Activated CD8-positive, alpha-beta memory T cell treated with anti-CD3 and anti-CD28 coated beads, Interleukin-2, amount 50 U/mL, for 4 hours (primary cell): ENCODE measurements around the gene CMTM4.
"Not testable (repeated sequence)": the region's sequence is repeated elsewhere in the genome, so short reads cannot be mapped to it uniquely, and the experiment has no call there.

Experiments
- DNase-seq: peaks from one replicate; pipeline ENCODE4 v3.0.0-alpha.2; 2020

Gene CMTM4

DNA sequence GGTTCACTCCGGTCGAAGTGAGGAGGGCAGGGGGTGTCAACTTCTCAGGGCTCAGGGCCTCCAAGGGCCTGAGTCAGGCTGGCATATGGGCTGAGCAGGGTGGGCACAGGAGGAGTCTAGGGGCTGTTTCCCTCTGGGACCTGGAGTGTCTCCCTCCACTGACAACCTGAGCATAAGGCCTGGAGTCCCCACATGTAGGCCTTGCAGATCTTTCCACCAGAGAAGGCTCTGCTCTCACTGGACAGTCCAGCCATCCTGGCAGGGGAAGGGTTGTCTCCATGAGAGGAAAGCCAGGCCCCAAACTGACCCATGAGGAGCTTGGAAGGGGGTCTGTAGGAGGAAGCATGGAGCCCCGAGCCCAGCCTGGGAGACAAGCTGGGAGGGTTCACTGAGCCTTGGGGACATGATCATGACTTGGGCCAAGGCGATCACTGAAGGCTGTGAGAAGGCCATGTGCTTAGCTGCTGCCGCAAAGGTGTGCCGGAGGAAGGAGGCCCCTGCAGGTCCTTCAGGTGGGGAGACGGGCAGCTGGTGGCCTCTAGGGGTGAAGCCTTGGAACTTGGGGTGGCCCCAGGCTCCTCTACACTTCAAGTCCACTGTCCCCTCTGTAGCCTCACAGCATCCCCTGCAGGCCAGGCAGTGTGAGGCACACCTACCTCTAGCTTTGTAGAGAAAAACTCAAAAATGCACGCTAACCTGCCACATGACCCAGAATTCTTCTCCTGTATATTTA is 107.4 kb downstream of the CMTM4 start:
- DNase-seq, result peak; percentile 61

DNA sequence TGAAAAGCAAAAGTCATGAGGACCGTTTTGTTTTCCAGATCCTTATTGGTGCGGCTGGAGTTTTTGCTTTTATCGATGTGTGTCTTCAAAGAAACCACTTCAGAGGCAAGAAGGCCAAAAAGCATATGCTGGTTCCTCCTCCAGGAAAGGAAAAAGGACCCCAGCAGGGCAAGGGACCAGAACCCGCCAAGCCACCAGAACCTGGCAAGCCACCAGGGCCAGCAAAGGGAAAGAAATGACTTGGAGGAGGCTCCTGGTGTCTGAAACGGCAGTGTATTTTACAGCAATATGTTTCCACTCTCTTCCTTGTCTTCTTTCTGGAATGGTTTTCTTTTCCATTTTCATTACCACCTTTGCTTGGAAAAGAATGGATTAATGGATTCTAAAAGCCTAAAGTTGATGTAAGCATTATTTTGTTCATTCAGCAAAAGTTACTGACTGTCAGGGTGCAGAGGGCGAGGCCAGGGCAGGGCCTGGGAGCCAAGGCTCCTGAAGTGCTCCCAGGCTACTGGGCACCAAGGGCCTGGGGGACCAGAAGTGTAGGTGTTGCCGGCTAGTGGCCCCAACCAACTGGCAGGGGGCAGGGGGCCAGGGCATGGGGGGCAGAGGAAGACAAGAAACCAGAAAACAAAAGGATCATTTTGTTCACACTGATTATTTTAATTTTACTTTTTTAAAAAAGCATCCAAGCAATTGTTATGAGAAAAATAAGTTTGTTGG is 108.5 kb downstream of the CMTM4 start:
- DNase-seq, result no peak

DNA sequence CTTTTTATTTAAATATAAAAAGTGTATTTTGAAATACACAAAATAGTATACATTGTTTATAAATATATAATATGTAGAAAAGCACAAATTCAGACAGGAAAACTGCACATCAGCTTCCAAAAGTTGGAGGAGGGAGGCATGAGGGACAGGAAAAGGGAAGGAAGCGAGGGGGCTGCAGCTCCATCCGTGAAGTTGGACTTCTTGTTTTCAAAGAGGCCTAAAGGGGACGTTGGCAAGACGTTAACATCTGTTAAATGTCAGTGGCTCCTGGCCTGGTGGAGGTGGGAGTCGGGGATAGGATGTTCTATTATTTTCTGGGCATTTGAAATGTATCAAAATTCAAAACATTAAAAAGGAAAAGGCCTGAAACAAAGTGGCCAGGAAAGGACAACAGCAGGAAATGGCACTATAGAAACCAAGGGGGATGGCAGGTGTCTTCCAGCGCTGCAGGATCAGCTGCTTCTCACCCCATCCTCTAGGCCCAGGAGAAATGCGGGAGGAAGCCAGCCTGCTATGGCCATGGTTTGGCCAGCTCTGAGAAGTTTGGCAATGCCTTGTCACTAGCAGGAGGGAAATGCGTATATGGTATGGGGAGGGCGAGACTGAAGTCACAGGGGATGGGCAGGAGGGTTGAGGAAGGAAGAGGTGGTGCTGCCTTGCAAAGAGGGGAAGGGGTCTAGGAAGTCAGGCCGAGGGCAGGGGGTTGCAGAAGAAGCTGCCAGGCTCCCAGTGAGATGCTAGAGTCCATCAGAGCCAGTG is 110.9 kb downstream of the CMTM4 start:
- no peak for DNase-seq

DNA sequence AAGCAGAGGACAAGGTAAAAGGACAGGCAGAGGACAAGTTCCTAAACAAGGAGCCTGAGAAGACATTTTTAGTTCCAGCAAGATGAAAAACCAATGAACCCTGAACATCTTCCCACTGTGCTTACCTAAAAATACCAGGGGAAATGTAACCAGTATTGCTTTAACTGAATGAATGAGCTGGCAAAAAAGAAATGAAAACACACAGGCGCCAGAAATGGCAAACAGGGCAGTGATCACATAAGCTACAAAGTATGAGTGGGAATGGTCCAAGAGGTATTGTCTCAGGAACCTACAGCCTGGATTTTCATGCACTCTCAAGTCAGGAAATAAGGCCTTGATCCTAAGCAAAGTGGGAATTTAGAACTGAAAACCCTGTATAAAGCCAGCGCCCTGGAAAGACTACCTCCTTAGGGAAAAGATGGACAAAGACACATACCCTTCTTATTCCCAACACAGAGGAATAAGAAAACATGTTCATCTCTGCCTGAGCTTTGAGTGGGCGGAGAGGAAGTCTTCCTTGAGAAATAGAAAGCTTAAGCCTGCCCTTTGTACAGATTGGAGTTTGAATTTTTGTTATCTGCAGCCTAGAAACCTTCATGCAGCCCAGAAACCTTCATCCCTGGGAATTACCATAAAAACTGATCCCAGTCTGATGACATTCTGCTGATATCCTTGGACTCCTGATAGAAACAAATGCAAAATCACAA is 115.1 kb downstream of the CMTM4 start:
- DNase-seq, result no peak

DNA sequence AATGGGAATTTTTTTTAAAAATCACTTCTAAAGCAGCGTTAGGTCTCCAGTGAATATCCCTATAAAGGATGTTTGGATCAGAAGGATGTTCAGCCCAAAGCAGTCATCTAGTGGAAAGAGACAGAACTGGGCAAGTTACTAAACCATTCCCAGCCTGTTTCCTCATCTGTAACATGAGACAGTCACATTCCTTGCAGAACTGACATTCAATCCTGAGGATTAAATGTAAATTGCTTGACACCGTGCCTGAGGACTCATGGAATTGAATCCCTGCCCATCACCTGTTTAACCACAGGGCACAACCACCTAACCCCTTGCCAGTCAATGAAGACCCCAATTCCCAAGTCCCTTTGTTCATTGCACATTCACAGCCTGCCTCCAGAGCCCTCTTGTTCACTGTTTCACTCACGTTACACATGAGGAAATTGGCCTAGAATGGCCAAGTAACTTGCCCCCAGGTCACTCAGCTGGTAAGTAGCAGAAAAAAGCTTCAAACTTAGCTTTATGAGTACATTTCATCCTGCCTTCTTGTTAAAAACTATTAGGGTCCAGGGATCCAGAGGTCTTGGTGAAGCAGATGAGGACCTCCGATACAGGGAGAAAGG is 115.8 kb downstream of the CMTM4 start:
- no peak for DNase-seq

DNA sequence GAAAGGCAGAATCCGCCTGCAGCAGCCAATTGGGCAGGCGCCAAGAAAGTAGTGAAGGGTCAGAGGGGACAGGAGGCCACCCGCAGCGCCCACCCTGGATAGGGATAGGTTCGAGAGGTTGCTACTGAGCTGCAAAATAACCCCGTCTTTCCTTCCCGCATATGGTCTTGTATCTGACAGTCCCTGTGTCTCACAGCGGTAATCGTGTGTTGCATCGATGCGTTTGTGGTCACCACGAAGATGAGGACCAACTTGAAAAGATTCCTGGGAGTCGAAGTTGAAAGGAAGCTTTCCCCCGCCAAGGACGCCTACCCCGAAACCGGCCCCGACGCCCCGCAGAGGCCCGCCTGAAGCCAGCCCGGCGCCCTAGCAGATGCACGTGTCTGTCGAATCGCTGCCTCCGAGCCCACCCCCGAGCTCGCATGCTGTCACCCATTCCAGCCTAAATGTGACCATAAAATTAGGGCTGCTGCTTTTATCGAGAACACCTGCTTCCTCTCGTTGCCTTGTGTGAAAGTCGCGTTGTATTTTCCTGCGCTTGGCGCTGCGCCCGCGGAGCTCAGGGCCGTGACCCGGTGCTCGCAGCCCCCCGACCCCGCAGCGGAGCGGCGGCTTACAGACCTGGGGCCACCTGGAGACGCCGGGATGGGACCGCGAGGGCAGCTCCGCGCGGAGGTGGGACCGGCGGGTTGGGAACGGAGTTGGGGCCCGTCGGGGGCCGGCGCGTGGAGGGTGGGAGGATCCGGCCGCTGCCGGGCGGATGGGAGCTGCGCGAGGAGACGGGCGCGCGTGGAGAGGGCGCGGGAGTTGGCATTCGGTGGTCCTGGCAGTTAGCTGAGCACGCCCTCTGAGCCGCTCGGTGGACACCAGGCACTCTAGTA is 117.7 kb downstream of the CMTM4 start, which contains the start of gene CMTM2:
Gene CMTM2 (plus strand): TSS at position 813 of the 881 bp plus-strand sequence. CDS start 145 bp downstream, outside the sequence.
- no peak for DNase-seq

DNA sequence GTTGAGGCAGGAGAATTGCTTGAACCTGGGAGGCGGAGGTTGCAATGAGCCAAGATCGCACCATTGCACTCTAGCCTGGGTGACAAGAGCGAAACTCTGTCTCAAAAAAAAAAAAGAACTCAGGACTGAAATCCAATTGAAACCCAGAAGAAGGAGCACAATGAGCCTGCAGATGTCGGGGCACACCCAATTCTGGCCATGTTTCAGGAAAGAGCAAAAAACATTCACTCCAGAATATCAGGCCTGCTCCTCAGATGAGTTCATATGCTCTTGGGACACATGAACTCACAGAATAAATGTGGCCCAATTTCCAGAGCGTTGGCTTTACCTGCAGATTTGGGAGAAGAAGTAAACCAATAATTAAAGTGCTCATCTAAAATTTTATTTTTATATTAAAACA is 120.2 kb downstream of the CMTM4 start:
- DNase-seq, result no peak

DNA sequence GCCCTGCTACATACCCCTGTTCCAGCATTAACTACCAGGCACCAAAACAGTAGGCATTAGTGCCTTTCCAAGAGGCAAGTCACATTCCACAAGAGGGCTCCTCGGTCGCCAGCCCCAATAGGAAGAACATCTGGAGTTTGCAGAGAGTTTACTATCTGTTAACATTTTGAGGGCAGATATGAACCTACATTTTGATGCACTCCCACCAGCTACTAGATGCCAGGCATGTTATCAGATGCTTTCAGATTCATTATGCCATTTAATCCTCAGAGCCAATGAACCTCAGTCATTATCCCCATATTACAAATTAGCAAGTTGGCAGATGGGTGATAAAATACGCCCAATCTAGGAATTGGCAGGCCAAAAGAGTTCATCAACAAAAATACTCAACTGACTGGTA is 121.5 kb downstream of the CMTM4 start:
- no peak for DNase-seq

DNA sequence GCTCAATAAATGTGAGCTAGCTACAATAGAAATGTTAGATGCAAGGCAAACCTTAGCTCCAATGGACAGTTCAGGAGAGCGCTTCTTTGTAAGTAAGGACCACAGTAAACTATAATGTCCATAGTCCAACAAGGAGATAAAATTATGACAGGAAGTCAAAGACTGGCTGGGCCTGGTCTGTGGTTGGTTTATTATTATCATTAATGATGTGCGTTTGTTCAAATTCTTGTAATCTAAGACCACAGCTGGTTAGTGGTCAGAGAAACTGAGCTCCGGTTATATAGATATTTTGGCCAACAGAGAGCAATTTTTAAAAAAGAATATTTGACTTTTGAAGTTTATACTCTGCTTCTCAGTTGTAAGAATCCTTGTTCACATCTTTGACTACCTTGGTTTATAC is 122.0 kb downstream of the CMTM4 start:
- DNase-seq, result no peak

DNA sequence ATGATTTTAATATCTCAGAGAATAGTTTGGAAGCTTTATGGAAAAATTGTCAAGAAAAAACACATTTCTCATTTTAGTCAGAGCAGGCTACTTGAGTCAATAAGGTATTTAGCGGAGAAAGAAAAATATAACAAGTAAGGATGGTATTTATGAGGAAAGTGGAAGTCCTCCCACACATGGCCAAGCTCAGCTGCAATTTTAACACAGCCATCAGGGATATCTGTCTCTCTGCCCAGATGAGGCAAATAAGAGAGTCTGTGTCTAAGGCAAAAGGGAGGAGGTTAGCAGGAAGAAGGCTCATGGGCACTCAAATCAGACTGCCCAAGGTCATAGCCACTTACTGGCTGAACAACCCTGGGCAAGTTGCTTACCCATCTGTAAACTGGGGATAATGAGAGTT is 122.5 kb downstream of the CMTM4 start:
- no peak for DNase-seq

DNA sequence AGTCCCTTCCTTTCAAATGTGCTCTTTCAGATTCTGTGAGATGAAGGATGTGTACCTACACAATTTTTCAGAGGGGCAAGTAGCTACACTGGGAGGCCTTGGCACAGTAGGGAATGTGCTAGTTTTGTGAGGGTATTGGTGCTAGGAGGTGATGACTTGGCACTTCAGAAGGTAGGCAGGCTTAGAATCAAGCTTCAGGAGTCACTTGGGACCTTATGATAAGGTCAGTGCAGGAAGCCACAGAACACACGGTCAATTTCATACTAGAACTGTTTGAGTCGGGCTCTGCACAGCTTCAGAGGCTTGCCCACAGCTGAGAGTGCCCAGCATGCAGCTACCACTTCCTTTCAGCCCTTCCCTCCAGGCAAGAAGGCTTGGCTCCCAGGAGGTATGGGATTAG is 124.2 kb downstream of the CMTM4 start:
- no peak for DNase-seq

DNA sequence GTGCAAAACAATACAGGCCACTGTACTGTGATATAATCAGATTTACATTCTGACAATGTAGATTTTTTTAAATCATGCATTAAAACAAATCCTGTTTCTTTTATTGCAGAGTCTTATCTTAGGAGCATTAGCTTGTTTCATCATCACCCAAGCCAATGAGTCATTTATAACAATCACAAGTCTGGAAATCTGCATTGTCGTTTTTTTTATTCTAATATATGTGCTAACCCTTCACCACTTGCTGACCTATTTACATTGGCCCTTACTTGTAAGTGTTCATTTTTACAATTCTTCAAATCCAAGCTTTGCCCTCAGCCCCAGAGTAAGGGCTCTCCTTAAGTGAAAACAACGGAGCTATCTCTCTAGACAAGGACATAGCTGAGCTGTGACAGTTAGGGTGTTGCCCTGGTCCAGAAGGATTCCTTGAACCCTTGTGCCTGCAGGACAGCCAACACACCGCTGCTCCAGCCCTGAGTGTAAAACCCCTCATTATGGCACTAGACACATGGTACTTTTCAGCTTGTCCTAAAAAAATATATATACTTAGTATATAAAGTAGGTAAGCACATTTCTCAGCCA is 126.6 kb downstream of the CMTM4 start:
- DNase-seq, result no peak

DNA sequence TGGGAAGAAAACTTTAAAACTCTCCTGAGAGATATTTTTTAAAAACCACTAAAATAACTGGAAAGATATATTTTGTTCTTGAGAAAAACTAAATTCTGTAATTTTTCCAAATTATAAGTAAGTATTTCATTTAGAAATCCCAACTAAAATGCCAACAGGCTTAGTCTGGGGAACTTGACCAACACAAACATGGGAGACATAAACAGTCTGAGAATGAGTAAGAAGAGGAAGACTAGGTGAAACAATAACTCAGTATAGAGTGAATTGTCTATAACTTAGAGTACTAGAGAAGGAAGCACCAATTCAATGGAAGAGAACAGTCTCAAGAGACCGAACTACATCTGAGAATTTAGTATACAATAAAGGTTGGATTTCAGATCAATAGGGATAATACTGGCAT is 127.4 kb downstream of the CMTM4 start:
- no peak for DNase-seq

DNA sequence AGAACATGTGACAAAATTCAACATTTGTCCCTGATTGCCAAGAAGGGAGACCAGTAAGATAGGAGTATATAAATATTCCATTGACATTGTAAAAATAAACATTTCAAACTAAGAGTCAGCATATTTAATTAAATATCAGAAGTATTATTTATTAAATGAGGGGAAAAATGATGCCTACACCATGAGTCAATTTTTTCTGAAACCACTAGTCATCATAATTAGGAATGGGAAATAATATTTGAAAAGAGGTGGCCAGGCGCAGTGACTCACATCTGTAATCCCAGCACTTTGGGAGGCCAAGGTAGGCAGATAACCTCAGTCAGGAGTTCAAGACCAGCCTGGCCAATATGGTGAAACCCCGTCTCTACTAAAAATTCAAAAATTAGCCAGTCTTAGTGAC is 128.2 kb downstream of the CMTM4 start:
- no peak for DNase-seq

DNA sequence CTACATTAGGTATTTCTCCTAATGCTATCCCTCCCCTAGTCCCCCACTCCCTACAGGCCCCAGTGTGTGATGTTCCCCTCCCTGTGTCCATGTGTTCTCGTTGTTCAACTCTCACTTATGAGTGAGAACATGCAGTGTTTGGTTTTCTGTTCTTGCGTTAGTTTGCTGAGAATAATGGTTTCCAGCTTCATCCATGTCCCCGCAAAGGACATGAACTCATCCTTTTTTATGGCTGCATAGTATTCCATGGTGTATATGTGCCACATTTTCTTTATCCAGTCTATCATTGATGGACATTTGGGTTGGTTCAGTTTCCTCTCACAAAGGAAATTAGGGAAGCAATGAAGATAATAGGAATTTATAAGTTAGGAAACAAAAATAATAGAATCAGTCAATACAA is 129.3 kb downstream of the CMTM4 start:
- DNase-seq, result not testable (repeated sequence)

DNA sequence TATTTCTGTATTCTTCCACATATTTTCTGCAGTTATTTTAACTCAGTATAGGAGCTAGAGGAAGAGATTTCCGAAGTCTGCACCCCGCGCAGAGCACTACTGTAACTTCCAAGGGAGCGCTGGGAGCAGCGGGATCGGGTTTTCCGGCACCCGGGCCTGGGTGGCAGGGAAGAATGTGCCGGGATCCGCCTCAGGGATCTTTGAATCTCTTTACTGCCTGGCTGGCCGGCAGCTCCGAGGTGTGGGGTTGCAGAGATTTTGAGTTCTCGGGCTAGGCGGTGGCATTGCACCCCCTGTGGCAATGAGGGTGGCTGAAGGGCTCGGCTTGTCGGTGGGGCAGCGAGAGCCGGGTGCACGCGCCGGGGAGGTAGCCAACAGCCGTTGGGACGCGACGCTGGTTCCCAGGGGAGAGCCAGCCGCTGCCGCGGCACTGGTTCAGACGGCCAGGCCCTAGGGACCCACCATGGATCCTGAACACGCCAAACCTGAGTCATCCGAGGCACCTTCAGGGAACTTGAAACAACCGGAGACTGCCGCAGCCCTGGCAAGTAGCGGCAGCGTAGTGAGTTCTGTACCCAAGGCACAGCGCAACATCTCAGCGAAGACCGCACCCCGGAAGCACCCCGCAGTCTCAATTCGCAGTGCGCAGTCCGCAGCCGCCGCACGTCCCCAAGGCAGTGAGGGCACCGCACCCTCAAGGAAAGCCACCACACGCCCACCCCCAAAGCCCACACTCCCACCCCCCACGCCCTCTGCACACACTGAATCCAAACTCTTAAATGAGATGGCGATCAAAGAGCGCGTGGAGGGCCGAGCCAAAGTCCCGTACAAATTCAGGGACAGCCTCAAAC is 130.3 kb downstream of the CMTM4 start, which contains the start of gene CMTM1:
Gene CMTM1 (plus strand): TSS at position 389 of the 851 bp plus-strand sequence. CDS start 75 bp downstream, at position 464.
- DNase-seq, result no peak
